Pancreas (tissue), 10 donors: ENCODE data around the gene ATG4B. TPM values are rescaled to one million over a fixed set of nuclear protein-coding genes. Genes with fewer than 3 reads are reported as not detected.
A peak's percentile ranks its signal among the peaks of the same experiment; 100 is the strongest.

Experiments
- ATAC-seq, 4 donors: fragments of 200-7000 bp; cut with Tn5 transposase; one replicate each; pipeline versions ENCODE4 v1.8.0 to v1.9.1; 2020; ENCODE audit warnings: mild to moderate bottlenecking in 4 of 4, moderate library complexity in 4 of 4
- DNase-seq, 6 donors: peaks; one replicate each; pipeline ENCODE4 v3.0.0-alpha.2; 2020
- FAIRE-seq: peaks from 2 replicates; lab custom pipeline; 2012; peaks lifted over from hg19 to GRCh38; lab: Jason Lieb, UNC
- H3K27ac ChIP-seq, 4 donors: fragments of 200-600 bp; sonication (generic); 1 replicate in 3 of 4; 2 replicates in 1 of 4; pipeline versions ENCODE4 v1.5.0 to v1.8.0; 2020
- H3K27me3 ChIP-seq, 4 donors: fragments of 200-600 bp; one replicate each; pipeline ENCODE4 v1.8.0; 2021
- H3K36me3 ChIP-seq, 3 donors: fragments of 200-600 bp; sonication (generic) in 1 of 3; one replicate each; pipeline versions ENCODE4 v1.5.0 to v1.8.0; 2020 to 2021
- H3K4me1 ChIP-seq, 3 donors: fragments of 200-600 bp; one replicate each; pipeline ENCODE4 v1.8.0; 2021
- H3K4me3 ChIP-seq, 4 donors: fragments of 200-600 bp; sonication (generic) in 2 of 4; one replicate each; pipeline versions ENCODE4 v1.5.0 to v1.8.0; 2020 to 2021
- H3K9me3 ChIP-seq, 4 donors: fragments of 200-600 bp; one replicate each; pipeline ENCODE4 v1.8.0; 2021
- CTCF ChIP-seq, 4 donors: fragments of 200-600 bp; sonication (generic) in 3 of 4; IDR thresholded peaks; one replicate each; pipeline versions ENCODE4 v1.5.0 to v1.8.0; 2021; ENCODE audit warnings: antibody characterized with exemption in 4 of 4
- WGBS, 2 donors: extraction: QIAGEN DNeasy Blood & Tissue Kit; methylation state at CpG; one replicate each; pipeline ENCODE4 v1.1.7; 2013; 5-methylcytosine and 5-hydroxymethylcytosine counted together
- intact Hi-C, 3 donors: fragments of 100-400 bp; cut with DNase I; formaldehyde crosslinking; loops; one replicate each; pipeline versions ENCODE4 v1.11.1 to v1.14.2; 2022
- polyA plus RNA-seq, 2 donors: library from polyadenylated mRNA; stranded (reverse); fragments of 200-250 nt; gene quantifications; one replicate each; pipeline ENCODE4 v1.2.3, GENCODE V29; 2013
- total RNA-seq, 6 donors: library from RNA; stranded (reverse); fragmentation: NEBNext Ultra II Directional in 4 of 6; extraction: Animal tissue kit (Norgen Biotek cat#: 25700) in 4 of 6; gene quantifications; one replicate each; pipeline versions ENCODE4 v1.2.1 to v1.2.4, GENCODE V29; 2021 to 2023
- donor health status: healthy with polysubstance abuse.
- donor health status: DM: no; HTN: no; CAD: no; lungs with moderate emphysema.
- donor health status: DM: no; HTN: no; CAD: no.
- donor health status: control.
- donor health status: control.
- donor health status: Bipolar disorder and iron deficiency.
- donor health status: DM: yes; HTN: yes; CAD: no.
- donor health status: DM: no; HTN: no; CAD: no.
- donor health status: DM: no; HTN: no; CAD: no.
- donor health status: DM: yes; HTN: yes; CAD: no.

The ATG4B gene
- total and polyA plus RNA-seq, 8 donors: 22.8 to 107 (median 31.2) TPM

GRCh38 chr2:241655516-241656189 lies 18.2 kb downstream of the ATG4B start:
- DNase-seq (peak in 1 of 6 donors; percentile 55), FAIRE-seq (no peak), ATAC-seq (no peak)
- Histone ChIP-seq H3K9me3 (no peaks in the 10 kb centered on the region), H3K27me3 (no peaks in the 10 kb centered on the region), H3K4me1 (no peaks in the 10 kb centered on the region), H3K36me3 (peaks cover 0 to 55% (median 0%) of the 10 kb centered on the region in 3 donors), H3K4me3 (no peak overlapping the region), H3K27ac (no peak overlapping the region)
- intact Hi-C loops: no loop called here
- no peak for TF ChIP-seq CTCF (IDR thresholded peaks at IDR 0.05)
- 92 to 95% methylated on average over 17 of the region's 17 CpGs for WGBS, 2 donors

- ATAC-seq (no peak), DNase-seq (peak in 1 of 6 donors; percentile 62), FAIRE-seq (no peak)
- Histone ChIP-seq H3K27ac (no peak overlapping the region), H3K4me3 (no peak overlapping the region), H3K27me3 (no peaks in the 10 kb centered on the region), H3K9me3 (no peaks in the 10 kb centered on the region), H3K4me1 (no peaks in the 10 kb centered on the region), H3K36me3 (peaks cover 0 to 51% (median 0%) of the 10 kb centered on the region in 3 donors)
- TF ChIP-seq CTCF (IDR thresholded peaks at IDR 0.05): no peak
- 94 to 95% methylated on average over 13 of the region's 13 CpGs for WGBS, 2 donors
- intact Hi-C loops: no loop called here
Observed at GRCh38 chr2:241656190-241656741, 18.8 kb downstream of the ATG4B start.

GRCh38 chr2:241657786-241658254 lies 20.3 kb downstream of the ATG4B start:
- Histone ChIP-seq H3K27me3 (no peaks in the 10 kb centered on the region), H3K9me3 (no peaks in the 10 kb centered on the region), H3K27ac (no peak overlapping the region), H3K4me1 (no peaks in the 10 kb centered on the region), H3K4me3 (no peak overlapping the region), H3K36me3 (peaks cover 0 to 36% (median 0%) of the 10 kb centered on the region in 3 donors)
- intact Hi-C loops: no loop called here
- DNase-seq (peak in 1 of 6 donors; percentile 39), ATAC-seq (no peak), FAIRE-seq (no peak)
- 89 to 94% methylated on average over 14 to 15 of the region's 15 CpGs for WGBS, 2 donors
- no peak for TF ChIP-seq CTCF (IDR thresholded peaks at IDR 0.05)

- no peak for FAIRE-seq
- 71 to 76% methylated on average over 5 of the region's 5 CpGs for WGBS, 2 donors
- no peaks in the 10 kb centered on the region for H3K9me3 ChIP-seq
- H3K27me3 ChIP-seq: no peaks in the 10 kb centered on the region
- no peaks in the 10 kb centered on the region for H3K4me1 ChIP-seq
- no peak overlapping the region for H3K27ac ChIP-seq
- peaks cover 0 to 35% (median 0%) of the 10 kb centered on the region in 3 donors for H3K36me3 ChIP-seq
- TF ChIP-seq CTCF (IDR thresholded peaks at IDR 0.05): no peak
- intact Hi-C loops: no loop called here
- no peak for DNase-seq
- peak in 1 of 4 donors; percentile 8 for ATAC-seq
- no peak overlapping the region for H3K4me3 ChIP-seq
Observed at GRCh38 chr2:241658296-241658695, 20.8 kb downstream of the ATG4B start.
